Measurements from ENCODE around the gene PRM1. TPM values are rescaled to one million over a fixed set of nuclear protein-coding genes. Genes with fewer than 3 reads are reported as not detected.

Gene PRM1
- polyA plus RNA-seq, 2 of the 4 experiments (the other 2 are of a cell fraction), result not detected

DNA sequence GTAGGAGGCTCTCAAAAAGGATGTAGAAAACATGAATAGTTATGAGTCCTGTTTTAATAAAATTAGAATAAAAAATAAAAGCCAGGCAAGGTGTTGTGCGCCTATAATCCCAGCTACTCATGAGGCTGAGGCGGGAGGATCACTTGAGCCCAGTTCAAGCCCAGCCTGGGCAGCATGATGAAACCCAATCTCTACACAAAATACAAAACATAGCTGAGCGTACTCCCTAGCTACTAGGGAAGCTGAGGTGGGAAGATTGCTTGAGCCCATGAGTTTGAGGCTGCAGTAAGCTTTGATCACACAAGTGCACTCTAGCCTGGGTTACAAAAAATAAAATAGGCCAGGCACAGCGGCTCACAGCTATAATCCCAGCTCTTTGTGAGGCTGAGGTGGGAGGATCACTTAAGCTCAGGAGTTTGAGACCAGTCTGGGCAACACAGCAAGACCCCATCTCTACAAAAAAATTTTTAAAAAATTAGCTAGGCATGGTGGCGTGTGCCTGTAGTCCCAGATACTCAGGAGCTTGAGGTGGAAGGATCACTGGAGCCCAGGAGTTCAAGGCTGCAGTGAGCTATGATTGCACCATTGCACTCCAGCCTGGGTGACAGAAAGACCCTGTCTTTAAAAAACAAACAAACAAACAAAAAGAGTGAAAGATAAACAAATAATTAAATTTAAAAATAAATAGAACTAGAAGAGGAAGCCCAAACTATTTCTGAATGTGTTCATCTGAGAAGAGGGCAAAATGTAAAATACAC is 17.2 kb upstream of the PRM1 start (continued):
- TF ChIP-seq HMGXB4 (CRISPR knock-in tag; IDR thresholded peaks at IDR 0.05; ENCODE audit: borderline replicate concordance) (no peak), ATOH8 (CRISPR knock-in tag; IDR thresholded peaks at IDR 0.05; ENCODE audit: low read depth) (no peak), MAFK (IDR thresholded peaks at IDR 0.05; ENCODE audit: partially characterized antibody) (no peak), SREBF2 (IDR thresholded peaks at IDR 0.05) (no peak), ZC3H11A (IDR thresholded peaks at IDR 0.05) (no peak), CEBPB (IDR thresholded peaks at IDR 0.05) (no peak)

GRCh38 chr16:11297492-11298142 is 16.5 kb upstream of the PRM1 start:
- ATAC-seq (peak in 1 of 2 experiments; percentile 61; a peak in 3 of 6 replicates), DNase-seq (ENCODE audit: low read depth in 1 of 2, low spot score in 1 of 2) (no peak), FAIRE-seq (no peak)
- no peaks in the 10 kb centered on the region for H3K9me3 ChIP-seq
- ChIA-PET CTCF (interaction anchor here (1.0 kb wide), 1 partner anchor 334 kb away, joined by 7 read pairs; no protein-coding TSS in a partner anchor), POLR2A (no interaction called here)
- 58% methylated on average over 16 of the region's 19 CpGs for WGBS (ENCODE audit: missing lambda C conversion rate)
- H3K27ac ChIP-seq, result no peak overlapping the region
- TF ChIP-seq MAFK (IDR thresholded peaks at IDR 0.05; ENCODE audit: partially characterized antibody) (no peak), HMGXB4 (CRISPR knock-in tag; IDR thresholded peaks at IDR 0.05; ENCODE audit: borderline replicate concordance) (no peak), HDAC2 (IDR thresholded peaks at IDR 0.05) (no peak), RFX5 (IDR thresholded peaks at IDR 0.05) (no peak), JUNB (IDR thresholded peaks at IDR 0.05) (no peak), ATOH8 (CRISPR knock-in tag; IDR thresholded peaks at IDR 0.05; ENCODE audit: low read depth) (no peak), NFE2L2 (conservative IDR thresholded peaks at IDR 0.05; ENCODE audit: low read length) (no peak), CHD4 (IDR thresholded peaks at IDR 0.05; ENCODE audit: borderline replicate concordance) (no peak), MAZ (IDR thresholded peaks at IDR 0.05; ENCODE audit: borderline replicate concordance, low read depth, low read length) (no peak), ZC3H11A (IDR thresholded peaks at IDR 0.05) (no peak), POLR2AphosphoS2 (conservative IDR thresholded peaks at IDR 0.05; ENCODE audit: low read length) (no peak), ZSCAN20 (CRISPR knock-in tag; IDR thresholded peaks at IDR 0.05) (no peak), CHD2 (IDR thresholded peaks at IDR 0.05; ENCODE audit: low read length, partially characterized antibody) (no peak), NR3C1 (IDR thresholded peaks at IDR 0.05) (no peak), RNF2 (IDR thresholded peaks at IDR 0.05; ENCODE audit: borderline replicate concordance, low read depth) (no peak)
- TF ChIP-seq, protein P1, sequence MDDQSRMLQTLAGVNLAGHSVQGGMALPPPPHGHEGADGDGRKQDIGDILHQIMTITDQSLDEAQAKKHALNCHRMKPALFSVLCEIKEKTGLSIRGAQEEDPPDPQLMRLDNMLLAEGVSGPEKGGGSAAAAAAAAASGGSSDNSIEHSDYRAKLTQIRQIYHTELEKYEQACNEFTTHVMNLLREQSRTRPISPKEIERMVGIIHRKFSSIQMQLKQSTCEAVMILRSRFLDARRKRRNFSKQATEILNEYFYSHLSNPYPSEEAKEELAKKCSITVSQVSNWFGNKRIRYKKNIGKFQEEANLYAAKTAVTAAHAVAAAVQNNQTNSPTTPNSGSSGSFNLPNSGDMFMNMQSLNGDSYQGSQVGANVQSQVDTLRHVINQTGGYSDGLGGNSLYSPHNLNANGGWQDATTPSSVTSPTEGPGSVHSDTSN (IDR thresholded peaks at IDR 0.05), result no peak
- TF ChIP-seq, protein P2, sequence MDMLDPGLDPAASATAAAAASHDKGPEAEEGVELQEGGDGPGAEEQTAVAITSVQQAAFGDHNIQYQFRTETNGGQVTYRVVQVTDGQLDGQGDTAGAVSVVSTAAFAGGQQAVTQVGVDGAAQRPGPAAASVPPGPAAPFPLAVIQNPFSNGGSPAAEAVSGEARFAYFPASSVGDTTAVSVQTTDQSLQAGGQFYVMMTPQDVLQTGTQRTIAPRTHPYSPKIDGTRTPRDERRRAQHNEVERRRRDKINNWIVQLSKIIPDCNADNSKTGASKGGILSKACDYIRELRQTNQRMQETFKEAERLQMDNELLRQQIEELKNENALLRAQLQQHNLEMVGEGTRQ (IDR thresholded peaks at IDR 0.05), result no peak
- no peak overlapping the region for H3K4me2 ChIP-seq
- no peaks in the 10 kb centered on the region for H3K4me1 ChIP-seq
- no peak overlapping the region for H3K4me3 ChIP-seq
